BJ (cell line): ENCODE results near the gene RBBP5. TPM values are rescaled to one million over a fixed set of nuclear protein-coding genes. Genes with fewer than 3 reads are reported as not detected.

Experiments used
- CTCF ChIA-PET: fragments of 350-600 bp; formaldehyde crosslinking; extraction: SDS; loops from one replicate; lab custom pipeline; 2021; ENCODE audit warnings: antibody characterized with exemption, inconsistent platforms; lab: Yijun Ruan, JAX
- POLR2A ChIA-PET: fragments of 300-600 bp; sonication (Branson Sonifier 250); formaldehyde crosslinking; extraction: SDS; loops from one replicate; lab custom pipeline; 2021; ENCODE audit warnings: antibody characterized with exemption; lab: Charles Lee
- DNase-seq: peaks from one replicate; pipeline ENCODE4 v3.0.0-alpha.2; 2011; ENCODE audit warnings: low read depth
- H3K27me3 ChIP-seq: 2 replicates; pipeline ENCODE4 v1.6.0; 2011; ENCODE audit warnings: low read length; ENCODE audit not compliant: control insufficient read depth, insufficient read depth
- H3K36me3 ChIP-seq: 2 replicates; pipeline ENCODE4 v1.5.1; 2011; ENCODE audit warnings: low read length; ENCODE audit not compliant: control insufficient read depth, insufficient read depth
- H3K4me3 ChIP-seq: 2 replicates; pipeline ENCODE4 v1.5.1; 2011; ENCODE audit warnings: low read depth, mild to moderate bottlenecking, control low read depth, low read length
- CTCF ChIP-seq: IDR thresholded peaks from 2 replicates; pipeline ENCODE4 v1.5.1; 2011; ENCODE audit warnings: low read depth, mild to moderate bottlenecking, control low read depth, inconsistent platforms, low read length, moderate library complexity; ENCODE audit not compliant: insufficient read depth
- polyA plus RNA-seq: library from polyadenylated mRNA; depleted of rRNA; stranded (reverse); fragments of >200 nt; gene quantifications from 2 replicates; pipeline ENCODE4 v1.2.3, GENCODE V29; 2011

The RBBP5 gene
- polyA plus RNA-seq, 1 experiment, result 6.4 TPM

GRCh38 chr1:205084360-205084759, 37.4 kb downstream of the RBBP5 start, which contains the start of gene TMEM81:
TMEM81 (minus strand) TSS chr1:205084460; CDS start chr1:205084320, 140 bp downstream.
- H3K4me3 ChIP-seq, result no peak within 1 kb of the TSS
- peaks cover 1% of the 10 kb centered on the region; the same call in 1 of the 2 replicates for H3K36me3 ChIP-seq
- POLR2A ChIA-PET, result no interaction called here
- no peaks in the 10 kb centered on the region for H3K27me3 ChIP-seq
- no peak for TF ChIP-seq CTCF
- DNase-seq, result no peak
- CTCF ChIA-PET, result no interaction called here

GRCh38 chr1:205082431-205082830, 39.3 kb downstream of the RBBP5 start:
- CTCF ChIA-PET, result interaction anchor here (0.6 to 3.3 kb wide), 4 partner anchors 10 to 575 kb away, joined by 3 to 24 read pairs (median 5); no protein-coding TSS in a partner anchor

GRCh38 chr1:205077934-205078311, 43.9 kb downstream of the RBBP5 start:
- POLR2A ChIA-PET, result no interaction called here
- no peak overlapping the region for H3K4me3 ChIP-seq
- no peak for TF ChIP-seq CTCF
- H3K36me3 ChIP-seq, result no peaks in the 10 kb centered on the region
- no peaks in the 10 kb centered on the region for H3K27me3 ChIP-seq
- CTCF ChIA-PET, result interaction anchor here (1.1 to 5.2 kb wide), 2 partner anchors 17 to 178 kb away, joined by 3 to 32 read pairs; no protein-coding TSS in a partner anchor
- no peak for DNase-seq

More at GRCh38 chr1:205082431-205082830, 39.3 kb downstream of the RBBP5 start:
- POLR2A ChIA-PET, result no interaction called here
- Histone ChIP-seq H3K36me3 (peaks cover 1% of the 10 kb centered on the region; the same call in 1 of the 2 replicates), H3K4me3 (no peak overlapping the region), H3K27me3 (no peaks in the 10 kb centered on the region)
- TF ChIP-seq CTCF, result no peak
- DNase-seq, result no peak

GRCh38 chr1:205077158-205077933, 44.4 kb downstream of the RBBP5 start:
- Histone ChIP-seq H3K36me3 (no peaks in the 10 kb centered on the region), H3K27me3 (no peaks in the 10 kb centered on the region), H3K4me3 (no peak overlapping the region)
- DNase-seq, result no peak
- POLR2A ChIA-PET, result no interaction called here
- CTCF ChIA-PET, result interaction anchor here (1.1 to 5.2 kb wide), 4 partner anchors 14 to 179 kb away, joined by 3 to 32 read pairs (median 4); no protein-coding TSS in a partner anchor
- TF ChIP-seq CTCF, result no peak

GRCh38 chr1:205076245-205076761, 45.5 kb downstream of the RBBP5 start:
- H3K36me3 ChIP-seq, result no peaks in the 10 kb centered on the region
- no peak for TF ChIP-seq CTCF
- CTCF ChIA-PET, result interaction anchor here (1.2 to 5.2 kb wide), 6 partner anchors 9 to 180 kb away, joined by 3 to 32 read pairs (median 6); no protein-coding TSS in a partner anchor
- no peaks in the 10 kb centered on the region for H3K27me3 ChIP-seq
- no peak overlapping the region for H3K4me3 ChIP-seq
- DNase-seq, result no peak
- POLR2A ChIA-PET, result no interaction called here
